ENCODE data around the gene ANKRD27. TPM values are rescaled to one million over a fixed set of nuclear protein-coding genes. Genes with fewer than 3 reads are reported as not detected.

The ANKRD27 gene
- total and polyA plus RNA-seq, 10 of the 15 experiments (the other 5 are each of a cell fraction or from before 2014, with no cell fraction given) = 2.8 to 49.9 (median 28.5) TPM

DNA sequence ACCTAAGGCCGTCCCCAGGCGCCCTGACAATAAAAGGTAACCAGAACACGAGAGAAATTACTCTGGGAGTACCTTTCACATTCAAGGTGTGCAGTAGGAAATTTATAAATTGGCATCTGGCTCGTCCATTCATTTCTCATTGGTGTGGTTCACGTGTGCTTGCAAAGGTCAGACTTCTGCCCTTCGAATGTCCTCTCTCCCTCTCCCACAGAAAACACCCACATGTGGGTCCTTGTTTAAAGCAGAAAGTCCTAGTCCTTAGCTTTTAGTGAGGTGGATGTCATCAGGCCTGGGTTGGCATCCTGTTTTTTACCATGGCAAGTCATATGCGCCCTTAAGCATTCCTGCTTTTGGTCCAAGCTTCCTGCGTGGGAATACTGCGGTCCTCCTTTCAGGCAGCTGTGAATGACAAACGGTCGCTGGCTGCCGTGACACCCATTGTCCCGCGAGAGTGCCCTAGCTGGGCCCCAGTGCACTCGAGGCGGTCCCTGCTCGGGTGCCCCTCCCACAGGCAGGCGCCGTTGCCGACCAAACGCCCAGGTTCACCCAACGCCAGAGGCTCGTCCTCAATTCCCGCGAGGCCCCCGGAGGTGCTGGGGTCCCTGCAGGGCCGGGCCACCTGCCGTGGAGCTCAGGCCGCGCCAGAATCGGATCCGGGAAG lies 16.4 kb upstream of the ANKRD27 start, which contains the start of gene NUDT19 (continued):
- TF ChIP-seq, protein P1, sequence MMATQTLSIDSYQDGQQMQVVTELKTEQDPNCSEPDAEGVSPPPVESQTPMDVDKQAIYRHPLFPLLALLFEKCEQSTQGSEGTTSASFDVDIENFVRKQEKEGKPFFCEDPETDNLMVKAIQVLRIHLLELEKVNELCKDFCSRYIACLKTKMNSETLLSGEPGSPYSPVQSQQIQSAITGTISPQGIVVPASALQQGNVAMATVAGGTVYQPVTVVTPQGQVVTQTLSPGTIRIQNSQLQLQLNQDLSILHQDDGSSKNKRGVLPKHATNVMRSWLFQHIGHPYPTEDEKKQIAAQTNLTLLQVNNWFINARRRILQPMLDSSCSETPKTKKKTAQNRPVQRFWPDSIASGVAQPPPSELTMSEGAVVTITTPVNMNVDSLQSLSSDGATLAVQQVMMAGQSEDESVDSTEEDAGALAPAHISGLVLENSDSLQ (IDR thresholded peaks at IDR 0.05) = peak; percentile 43; the same call in 1 of the 2 replicates
- TF ChIP-seq, protein P2, sequence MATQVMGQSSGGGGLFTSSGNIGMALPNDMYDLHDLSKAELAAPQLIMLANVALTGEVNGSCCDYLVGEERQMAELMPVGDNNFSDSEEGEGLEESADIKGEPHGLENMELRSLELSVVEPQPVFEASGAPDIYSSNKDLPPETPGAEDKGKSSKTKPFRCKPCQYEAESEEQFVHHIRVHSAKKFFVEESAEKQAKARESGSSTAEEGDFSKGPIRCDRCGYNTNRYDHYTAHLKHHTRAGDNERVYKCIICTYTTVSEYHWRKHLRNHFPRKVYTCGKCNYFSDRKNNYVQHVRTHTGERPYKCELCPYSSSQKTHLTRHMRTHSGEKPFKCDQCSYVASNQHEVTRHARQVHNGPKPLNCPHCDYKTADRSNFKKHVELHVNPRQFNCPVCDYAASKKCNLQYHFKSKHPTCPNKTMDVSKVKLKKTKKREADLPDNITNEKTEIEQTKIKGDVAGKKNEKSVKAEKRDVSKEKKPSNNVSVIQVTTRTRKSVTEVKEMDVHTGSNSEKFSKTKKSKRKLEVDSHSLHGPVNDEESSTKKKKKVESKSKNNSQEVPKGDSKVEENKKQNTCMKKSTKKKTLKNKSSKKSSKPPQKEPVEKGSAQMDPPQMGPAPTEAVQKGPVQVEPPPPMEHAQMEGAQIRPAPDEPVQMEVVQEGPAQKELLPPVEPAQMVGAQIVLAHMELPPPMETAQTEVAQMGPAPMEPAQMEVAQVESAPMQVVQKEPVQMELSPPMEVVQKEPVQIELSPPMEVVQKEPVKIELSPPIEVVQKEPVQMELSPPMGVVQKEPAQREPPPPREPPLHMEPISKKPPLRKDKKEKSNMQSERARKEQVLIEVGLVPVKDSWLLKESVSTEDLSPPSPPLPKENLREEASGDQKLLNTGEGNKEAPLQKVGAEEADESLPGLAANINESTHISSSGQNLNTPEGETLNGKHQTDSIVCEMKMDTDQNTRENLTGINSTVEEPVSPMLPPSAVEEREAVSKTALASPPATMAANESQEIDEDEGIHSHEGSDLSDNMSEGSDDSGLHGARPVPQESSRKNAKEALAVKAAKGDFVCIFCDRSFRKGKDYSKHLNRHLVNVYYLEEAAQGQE (IDR thresholded peaks at IDR 0.05; ENCODE audit: low read depth, low read length) = no peak
- TF ChIP-seq TBL1XR1 (IDR thresholded peaks at IDR 0.05; ENCODE audit: low read depth, low read length) = no peak
- peak; percentile 73 for TF ChIP-seq MEF2B (IDR thresholded peaks at IDR 0.05; ENCODE audit: partially characterized antibody, poor library complexity, severe bottlenecking)
- no peak for TF ChIP-seq FOXK2 (IDR thresholded peaks at IDR 0.05)
- peak; percentile 17; the same call in 1 of the 2 replicates for TF ChIP-seq TCF3 (IDR thresholded peaks at IDR 0.05; ENCODE audit: borderline replicate concordance, insufficient read depth, low read depth, low read length)
- peak; percentile 35; the same call in 1 of the 3 replicates for TF ChIP-seq POU2F2 (IDR thresholded peaks at IDR 0.05; ENCODE audit: borderline replicate concordance, low read depth, low read length)
- no peak for TF ChIP-seq MYB (IDR thresholded peaks at IDR 0.05; ENCODE audit: borderline replicate concordance, low read depth, low read length)
- TF ChIP-seq MTA2 (IDR thresholded peaks at IDR 0.05; ENCODE audit: low read depth) = 0 out of 2 replicates have a peak, but pooled peaks have one; percentile 21
- peak; percentile 77 for TF ChIP-seq EED (IDR thresholded peaks at IDR 0.05; ENCODE audit: low read depth)
- TF ChIP-seq, protein P3, sequence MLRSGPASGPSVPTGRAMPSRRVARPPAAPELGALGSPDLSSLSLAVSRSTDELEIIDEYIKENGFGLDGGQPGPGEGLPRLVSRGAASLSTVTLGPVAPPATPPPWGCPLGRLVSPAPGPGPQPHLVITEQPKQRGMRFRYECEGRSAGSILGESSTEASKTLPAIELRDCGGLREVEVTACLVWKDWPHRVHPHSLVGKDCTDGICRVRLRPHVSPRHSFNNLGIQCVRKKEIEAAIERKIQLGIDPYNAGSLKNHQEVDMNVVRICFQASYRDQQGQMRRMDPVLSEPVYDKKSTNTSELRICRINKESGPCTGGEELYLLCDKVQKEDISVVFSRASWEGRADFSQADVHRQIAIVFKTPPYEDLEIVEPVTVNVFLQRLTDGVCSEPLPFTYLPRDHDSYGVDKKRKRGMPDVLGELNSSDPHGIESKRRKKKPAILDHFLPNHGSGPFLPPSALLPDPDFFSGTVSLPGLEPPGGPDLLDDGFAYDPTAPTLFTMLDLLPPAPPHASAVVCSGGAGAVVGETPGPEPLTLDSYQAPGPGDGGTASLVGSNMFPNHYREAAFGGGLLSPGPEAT (IDR thresholded peaks at IDR 0.05; ENCODE audit: low read depth) = peak; percentile 66
- peak in 1 of 2 experiments; percentile 44; a peak in 1 of 4 replicates for TF ChIP-seq BHLHE40 (IDR thresholded peaks at IDR 0.05; ENCODE audit: borderline replicate concordance in 1 of 2, low read depth in 2 of 2, low read length in 1 of 2)
- TF ChIP-seq SIN3A (IDR thresholded peaks at IDR 0.05; ENCODE audit: low read depth, low read length) = peak; percentile 38; the same call in 1 of the 2 replicates

All from GM12878 (cell line).